Measurements from ENCODE around the gene FIGLA.
"Not testable (repeated sequence)": the region's sequence is repeated elsewhere in the genome, so short reads cannot be mapped to it uniquely, and the experiment has no call there.

DNA sequence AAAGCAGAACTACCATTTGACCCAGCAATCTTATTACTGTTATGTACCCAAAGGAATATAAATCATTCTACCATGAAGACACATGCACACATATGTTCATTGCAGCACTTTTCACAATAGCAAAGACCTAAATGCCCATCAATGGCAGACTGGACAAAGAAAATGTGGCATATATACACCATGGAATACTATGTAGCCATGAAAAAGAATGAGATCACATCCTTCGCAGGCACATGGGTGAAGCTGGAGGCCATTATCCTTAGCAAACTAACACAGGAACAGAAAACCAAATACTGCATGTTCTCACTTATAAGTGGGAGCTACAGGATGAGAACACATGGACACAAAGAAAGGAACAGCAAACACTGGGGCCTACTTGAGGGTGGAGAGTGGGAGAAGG, 51.0 kb downstream of the FIGLA start:
- TF ChIP-seq, protein P1, sequence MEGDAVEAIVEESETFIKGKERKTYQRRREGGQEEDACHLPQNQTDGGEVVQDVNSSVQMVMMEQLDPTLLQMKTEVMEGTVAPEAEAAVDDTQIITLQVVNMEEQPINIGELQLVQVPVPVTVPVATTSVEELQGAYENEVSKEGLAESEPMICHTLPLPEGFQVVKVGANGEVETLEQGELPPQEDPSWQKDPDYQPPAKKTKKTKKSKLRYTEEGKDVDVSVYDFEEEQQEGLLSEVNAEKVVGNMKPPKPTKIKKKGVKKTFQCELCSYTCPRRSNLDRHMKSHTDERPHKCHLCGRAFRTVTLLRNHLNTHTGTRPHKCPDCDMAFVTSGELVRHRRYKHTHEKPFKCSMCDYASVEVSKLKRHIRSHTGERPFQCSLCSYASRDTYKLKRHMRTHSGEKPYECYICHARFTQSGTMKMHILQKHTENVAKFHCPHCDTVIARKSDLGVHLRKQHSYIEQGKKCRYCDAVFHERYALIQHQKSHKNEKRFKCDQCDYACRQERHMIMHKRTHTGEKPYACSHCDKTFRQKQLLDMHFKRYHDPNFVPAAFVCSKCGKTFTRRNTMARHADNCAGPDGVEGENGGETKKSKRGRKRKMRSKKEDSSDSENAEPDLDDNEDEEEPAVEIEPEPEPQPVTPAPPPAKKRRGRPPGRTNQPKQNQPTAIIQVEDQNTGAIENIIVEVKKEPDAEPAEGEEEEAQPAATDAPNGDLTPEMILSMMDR (optimal IDR thresholded peaks at IDR 0.05 in 1 of 3, IDR thresholded peaks at IDR 0.05 in 1 of 3, conservative IDR thresholded peaks at IDR 0.05 in 1 of 3; ENCODE audit: extremely low read depth in 1 of 3, insufficient read depth in 2 of 3, low read length in 3 of 3): not testable (repeated sequence)
- not testable (repeated sequence) for TF ChIP-seq EZH2 (IDR thresholded peaks at IDR 0.05; ENCODE audit: low read length)
